Eye (tissue), 1 donor: ENCODE results near the gene ALDH3B1.

ENCODE experiments used
- DNase-seq: peaks from one replicate; pipeline ENCODE4 v3.0.0-alpha.2; 2015

ALDH3B1 gene

GRCh38 chr11:68014157-68014946 lies 4.2 kb downstream of the ALDH3B1 start:
- no peak for DNase-seq

DNA sequence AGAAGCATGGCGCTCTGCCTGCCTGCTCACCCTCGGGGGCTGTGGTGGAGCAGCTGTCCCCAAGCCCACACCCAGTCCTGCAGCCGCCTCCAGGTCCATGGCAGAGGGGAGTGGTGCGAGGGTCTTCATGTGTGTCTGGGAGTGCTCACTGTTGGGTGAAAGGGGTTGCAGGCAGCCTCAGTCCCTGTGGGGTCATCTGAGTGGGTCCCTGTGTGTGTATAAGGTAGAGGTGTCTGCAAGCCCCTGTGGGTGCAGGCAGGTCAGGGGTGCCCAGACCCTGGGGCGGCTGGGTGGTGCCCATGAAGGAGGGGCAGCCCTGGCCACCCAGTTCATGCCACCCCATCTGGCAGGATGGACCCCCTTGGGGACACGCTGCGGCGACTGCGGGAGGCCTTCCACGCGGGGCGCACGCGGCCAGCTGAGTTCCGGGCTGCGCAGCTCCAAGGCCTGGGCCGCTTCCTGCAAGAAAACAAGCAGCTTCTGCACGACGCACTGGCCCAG lies 4.9 kb downstream of the ALDH3B1 start:
- no peak for DNase-seq

DNA sequence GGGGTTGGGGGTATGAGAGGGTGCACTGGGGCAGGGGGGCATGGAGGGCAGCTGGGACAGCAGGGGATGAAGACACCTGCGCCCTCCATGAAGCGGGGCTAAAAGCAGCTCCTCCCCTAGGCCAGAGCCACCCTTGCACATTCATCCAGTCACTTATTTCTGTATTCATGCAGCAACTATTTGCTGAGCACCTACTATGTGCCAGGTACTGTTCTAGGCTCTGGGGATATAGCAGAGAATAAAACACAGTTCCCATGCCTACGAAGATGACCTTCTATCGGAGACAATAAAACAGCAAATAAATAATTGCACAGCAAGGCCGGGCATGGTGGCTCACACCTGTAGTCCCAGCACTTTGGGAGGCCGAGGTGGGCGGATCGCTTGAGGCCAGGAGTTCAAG lies 5.3 kb downstream of the ALDH3B1 start:
- no peak for DNase-seq

DNA sequence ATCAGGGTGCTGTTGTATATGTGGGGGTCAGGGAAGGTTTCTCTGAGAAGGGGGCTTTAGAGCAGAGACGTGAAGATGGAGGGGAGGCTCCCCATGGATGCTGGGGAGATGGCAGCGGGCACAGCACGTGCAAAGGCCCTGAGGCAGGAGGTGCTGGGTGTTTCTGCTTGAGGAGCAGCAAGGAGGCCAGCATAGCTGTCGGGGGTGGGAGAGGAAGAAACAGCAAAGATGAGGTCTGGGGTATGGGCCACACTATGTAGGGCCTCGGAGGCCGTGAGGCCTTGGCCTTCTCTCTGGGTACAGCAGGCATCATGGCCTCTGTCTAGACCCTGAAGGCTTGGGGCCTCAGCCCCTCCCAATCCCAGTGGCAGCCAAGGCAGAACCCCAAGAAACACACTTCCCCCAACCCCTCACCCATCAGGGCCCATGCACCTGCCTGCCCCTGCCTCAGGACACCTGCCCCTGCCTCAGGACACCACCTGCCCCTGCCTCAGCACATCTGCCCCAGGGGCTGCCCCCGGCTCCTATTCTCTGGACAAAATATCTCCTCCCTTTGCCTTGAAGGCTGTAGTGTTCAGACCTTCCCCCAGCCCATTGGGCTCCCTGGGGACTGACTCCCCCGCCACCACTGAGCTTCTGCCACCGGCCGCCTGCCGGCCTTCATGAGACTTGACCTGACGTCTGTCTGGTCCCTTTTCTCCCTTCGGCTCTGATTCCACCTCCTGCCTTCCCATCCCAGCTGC lies 6.2 kb downstream of the ALDH3B1 start:
- DNase-seq = no peak

DNA sequence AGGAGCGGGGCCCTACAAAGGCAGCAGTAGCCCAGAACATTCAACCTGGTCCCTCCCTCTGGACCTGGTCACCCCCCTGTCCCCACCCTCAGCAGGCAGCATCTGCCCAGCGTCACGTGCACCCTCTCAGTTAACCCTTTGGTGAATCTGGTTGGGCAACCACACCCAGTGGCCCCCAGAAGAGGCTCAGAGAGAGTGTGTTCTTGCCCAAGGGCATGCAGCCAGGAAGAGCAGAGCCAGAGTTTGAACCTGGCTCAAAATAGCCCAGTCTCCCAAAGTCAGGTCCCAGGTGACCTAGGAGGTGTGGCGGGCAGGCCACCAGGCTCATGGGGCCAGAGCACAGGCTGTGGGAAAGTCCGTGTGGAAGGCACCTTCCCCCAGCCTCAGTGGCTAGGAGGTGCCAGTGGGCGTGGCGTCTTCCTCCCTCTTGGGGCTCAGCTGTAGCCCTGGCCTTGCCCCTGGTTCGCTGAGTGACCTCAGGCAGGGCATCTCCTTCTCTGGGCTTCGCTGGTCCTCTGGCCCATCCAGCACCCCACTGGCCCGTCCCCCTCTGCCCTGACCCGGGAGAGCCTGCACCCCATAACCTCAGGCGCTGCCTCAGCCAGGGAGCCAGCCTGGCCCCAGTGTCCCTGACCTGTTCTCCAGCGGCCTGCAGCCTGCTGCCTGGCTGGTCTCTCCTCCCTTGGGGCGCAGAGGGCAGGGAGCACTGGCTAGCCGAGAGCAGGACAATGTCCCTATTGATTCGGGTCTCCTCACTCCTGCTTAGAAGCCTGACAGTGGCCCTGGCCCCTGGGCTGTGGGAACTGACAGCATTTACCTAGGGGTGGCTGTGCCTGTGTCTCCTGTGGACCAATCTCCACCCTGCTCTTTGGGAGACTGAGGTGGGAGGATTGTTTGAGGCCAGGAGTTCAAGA lies 7.0 kb downstream of the ALDH3B1 start:
- no peak for DNase-seq

- DNase-seq = no peak
Observed at GRCh38 chr11:68017980-68018729, 8.0 kb downstream of the ALDH3B1 start.

DNA sequence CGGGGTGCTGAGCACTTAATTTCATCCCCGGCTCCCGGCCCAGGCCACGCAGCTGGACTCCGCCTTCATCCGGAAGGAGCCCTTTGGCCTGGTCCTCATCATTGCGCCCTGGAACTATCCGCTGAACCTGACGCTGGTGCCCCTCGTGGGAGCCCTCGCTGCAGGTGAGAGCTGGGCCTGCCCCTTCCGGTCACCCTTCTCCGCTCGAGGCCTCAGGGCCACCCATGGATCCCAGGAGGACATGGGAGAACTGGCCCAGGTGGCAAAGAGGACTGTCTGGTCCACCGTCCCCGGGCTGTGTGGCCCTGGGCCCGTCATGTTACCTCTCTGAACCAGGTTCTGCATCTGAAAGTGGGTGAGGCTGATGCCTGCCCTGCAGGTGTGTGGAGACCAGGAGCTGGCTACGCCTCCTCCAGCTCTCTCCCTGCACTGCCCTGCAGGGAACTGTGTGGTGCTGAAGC lies 8.6 kb downstream of the ALDH3B1 start:
- no peak for DNase-seq

DNA sequence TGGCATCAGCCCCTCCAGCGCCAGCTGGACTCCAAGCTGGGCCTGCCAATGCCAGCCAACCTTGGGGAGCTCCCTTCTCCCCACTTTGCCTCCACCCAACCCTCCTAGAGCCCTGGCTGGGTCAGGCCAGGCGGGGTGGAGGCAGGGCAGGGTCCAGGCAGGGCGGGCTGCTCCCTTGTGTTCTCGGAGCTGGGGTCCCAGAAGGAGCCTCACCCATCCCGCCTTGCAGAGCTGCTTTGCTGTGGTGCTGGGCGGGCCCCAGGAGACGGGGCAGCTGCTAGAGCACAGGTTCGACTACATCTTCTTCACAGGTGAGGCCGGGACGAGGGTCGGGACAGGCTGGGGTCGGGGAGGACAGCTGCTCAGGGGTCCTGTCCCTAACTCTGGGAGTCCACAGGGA lies 9.4 kb downstream of the ALDH3B1 start:
- no peak for DNase-seq

- DNase-seq = no peak
Observed at GRCh38 chr11:68020575-68020974, 10.4 kb downstream of the ALDH3B1 start.

- peak; percentile 53 for DNase-seq
Observed at GRCh38 chr11:68021167-68021787, 11.2 kb downstream of the ALDH3B1 start.

DNA sequence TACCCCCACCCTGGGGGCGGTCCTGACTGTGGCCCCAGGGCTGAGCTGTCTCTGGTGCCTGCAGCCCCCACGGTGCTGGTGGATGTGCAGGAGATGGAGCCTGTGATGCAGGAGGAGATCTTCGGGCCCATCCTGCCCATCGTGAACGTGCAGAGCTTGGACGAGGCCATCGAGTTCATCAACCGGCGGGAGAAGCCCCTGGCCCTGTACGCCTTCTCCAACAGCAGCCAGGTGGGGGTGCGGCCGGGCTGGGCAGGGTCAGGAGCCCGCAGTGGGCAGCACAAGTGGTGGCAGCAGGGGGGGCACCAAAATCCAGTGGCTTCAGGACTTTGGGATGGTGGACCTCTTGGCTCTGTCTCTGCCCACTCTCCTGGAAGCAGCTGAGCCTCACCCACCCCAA lies 12.4 kb downstream of the ALDH3B1 start:
- no peak for DNase-seq

GRCh38 chr11:68024508-68024907 lies 14.4 kb downstream of the ALDH3B1 start:
- DNase-seq = no peak

GRCh38 chr11:68025047-68025446 lies 14.9 kb downstream of the ALDH3B1 start:
- no peak for DNase-seq

DNA sequence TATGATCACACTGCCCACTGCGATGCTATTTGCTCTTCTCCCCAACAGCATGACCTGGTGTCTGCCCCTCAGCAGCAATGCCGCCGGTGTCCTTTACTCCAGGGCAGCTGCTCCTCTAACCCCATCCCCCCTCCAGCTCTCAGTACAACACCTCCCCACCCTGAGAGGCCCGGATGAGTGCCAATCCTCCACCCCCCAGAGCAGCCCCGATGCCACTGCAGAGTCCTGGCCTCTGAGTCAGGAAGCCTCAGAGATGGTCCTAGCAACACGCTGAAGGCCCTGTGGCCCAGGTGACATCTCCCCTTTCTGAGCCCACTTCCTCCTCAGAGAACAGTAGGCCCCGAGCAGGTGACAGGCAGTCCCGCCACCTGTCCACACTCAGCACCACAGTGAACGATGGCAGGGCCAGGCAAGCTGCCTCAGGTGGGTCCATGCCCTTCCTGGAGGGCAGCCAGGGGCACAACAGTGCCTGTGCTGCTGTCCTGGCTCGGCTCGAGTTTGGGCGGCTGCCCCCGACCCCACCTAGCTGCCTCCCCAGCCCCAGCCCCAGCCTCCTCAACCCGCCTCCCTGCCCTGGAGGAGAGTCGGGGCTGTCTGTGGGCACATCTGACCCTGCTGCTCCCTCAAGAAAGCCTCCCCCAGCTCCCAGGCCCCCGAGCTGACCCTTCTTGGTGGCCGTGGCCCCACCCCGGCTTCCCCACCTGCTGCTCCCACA lies 16.4 kb downstream of the ALDH3B1 start:
- no peak for DNase-seq

GRCh38 chr11:68027667-68028066 lies 17.5 kb downstream of the ALDH3B1 start:
- DNase-seq = no peak

DNA sequence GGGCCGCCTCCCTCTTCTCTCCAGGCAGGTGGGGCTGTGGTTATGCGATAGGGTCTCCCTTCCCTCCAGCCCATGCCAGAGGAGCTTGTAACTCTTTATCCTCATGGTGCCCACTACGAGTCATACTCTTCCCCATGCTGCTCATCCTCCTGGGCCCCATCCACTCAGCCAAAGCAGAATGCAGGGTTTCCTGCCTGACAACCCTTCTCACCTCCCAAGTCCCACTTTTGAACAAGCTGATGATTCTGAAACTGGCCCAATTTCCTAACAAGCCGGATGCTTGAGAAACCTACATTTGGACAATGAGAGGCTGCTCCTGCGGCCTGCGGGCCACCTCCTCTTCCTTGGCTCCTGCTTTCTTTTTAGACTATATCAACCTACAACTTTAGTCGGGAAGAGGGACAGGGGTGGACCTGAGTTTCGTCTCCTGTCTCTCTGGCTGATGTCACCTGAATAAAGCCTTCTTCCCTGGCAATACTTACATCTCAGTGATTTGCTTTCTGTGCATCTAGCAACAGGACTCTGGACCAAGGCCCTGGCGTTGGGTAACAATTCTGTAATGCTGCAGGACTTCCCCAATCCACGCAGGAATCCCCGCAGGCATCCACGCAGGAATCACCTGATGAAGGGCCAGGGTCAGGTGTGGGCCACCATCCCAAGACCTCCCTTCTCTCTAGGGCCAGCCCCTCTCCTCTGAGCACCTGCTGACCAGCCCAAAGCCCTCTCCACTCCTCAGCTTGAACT lies 18.8 kb downstream of the ALDH3B1 start:
- DNase-seq = no peak

- peak; percentile 100 for DNase-seq
Observed at GRCh38 chr11:68030318-68031143, 20.4 kb downstream of the ALDH3B1 start, which contains the start of gene NDUFS8. TSS of gene NDUFS8 (plus strand) at chr11:68030681. CDS start at chr11:68032152, 1,471 bp downstream.

- DNase-seq = no peak
Observed at GRCh38 chr11:68031144-68031464, 21.0 kb downstream of the ALDH3B1 start.

- DNase-seq = no peak
Observed at GRCh38 chr11:68032003-68032402, 21.9 kb downstream of the ALDH3B1 start.
